ENCODE data around the gene UAP1L1.

GRCh38 chr9:137084526-137084925, 7.2 kb downstream of the UAP1L1 start:
- no peak for TF ChIP-seq POLR2A (IDR thresholded peaks at IDR 0.05)
- TF ChIP-seq CTCF (IDR thresholded peaks at IDR 0.05) = no peak
